ENCODE measurements around the gene RANBP17. TPM values are rescaled to one million over a fixed set of nuclear protein-coding genes. Genes with fewer than 3 reads are reported as not detected.

RANBP17 gene
- total RNA-seq, 4 donors from 2014 or later: 9.8 to 20.8 (median 10.3) TPM

GRCh38 chr5:171270136-171270535, 408.3 kb downstream of the RANBP17 start:
- Histone ChIP-seq H3K4me1 (no peaks in the 10 kb centered on the region), H3K9me3 (no peaks in the 10 kb centered on the region), H3K27ac (no peak overlapping the region), H3K36me3 (no peaks in the 10 kb centered on the region), H3K4me3 (no peak overlapping the region), H3K27me3 (no peaks in the 10 kb centered on the region)
- DNase-seq: no peak
- TF ChIP-seq POLR2A (IDR thresholded peaks at IDR 0.05) (no peak), CTCF (IDR thresholded peaks at IDR 0.05) (no peak)

- TF ChIP-seq CTCF (IDR thresholded peaks at IDR 0.05) (no peak), POLR2A (IDR thresholded peaks at IDR 0.05) (no peak)
- no peaks in the 10 kb centered on the region for H3K9me3 ChIP-seq
- DNase-seq: no peak
- H3K27ac ChIP-seq: no peak overlapping the region
- H3K4me3 ChIP-seq: no peak overlapping the region
- no peaks in the 10 kb centered on the region for H3K36me3 ChIP-seq
- H3K27me3 ChIP-seq: no peaks in the 10 kb centered on the region
- H3K4me1 ChIP-seq: no peaks in the 10 kb centered on the region
Observed at GRCh38 chr5:171271798-171272197, 410.0 kb downstream of the RANBP17 start.

- Histone ChIP-seq H3K36me3 (no peaks in the 10 kb centered on the region), H3K9me3 (no peaks in the 10 kb centered on the region), H3K27me3 (no peaks in the 10 kb centered on the region), H3K27ac (no peak overlapping the region), H3K4me3 (no peak overlapping the region), H3K4me1 (no peaks in the 10 kb centered on the region)
- TF ChIP-seq POLR2A (IDR thresholded peaks at IDR 0.05) (no peak), CTCF (IDR thresholded peaks at IDR 0.05) (peak in 1 of 6 experiments; percentile 5)
- DNase-seq: no peak
Observed at GRCh38 chr5:171272996-171273970, 411.5 kb downstream of the RANBP17 start.

- TF ChIP-seq POLR2A (IDR thresholded peaks at IDR 0.05) (no peak), CTCF (IDR thresholded peaks at IDR 0.05) (no peak)
- no peak for DNase-seq
- Histone ChIP-seq H3K4me3 (no peak overlapping the region), H3K27ac (no peak overlapping the region), H3K27me3 (no peaks in the 10 kb centered on the region), H3K36me3 (no peaks in the 10 kb centered on the region), H3K4me1 (no peaks in the 10 kb centered on the region), H3K9me3 (no peaks in the 10 kb centered on the region)
Observed at GRCh38 chr5:171275841-171276544, 414.2 kb downstream of the RANBP17 start.

- Histone ChIP-seq H3K36me3 (no peaks in the 10 kb centered on the region), H3K4me3 (no peak overlapping the region), H3K4me1 (no peaks in the 10 kb centered on the region), H3K27me3 (no peaks in the 10 kb centered on the region), H3K27ac (no peak overlapping the region), H3K9me3 (no peaks in the 10 kb centered on the region)
- no peak for TF ChIP-seq POLR2A (IDR thresholded peaks at IDR 0.05)
- TF ChIP-seq CTCF (IDR thresholded peaks at IDR 0.05): no peak
- DNase-seq: no peak
Observed at GRCh38 chr5:171283753-171284152, 421.9 kb downstream of the RANBP17 start.
